GM21825 (cell line): ENCODE data around the gene CA12.

Source experiments
- ATAC-seq: cut with Tn5 transposase; IDR thresholded peaks from one replicate; pipeline ENCODE4 v1.9.1; 2021; ENCODE audit warnings: mild to moderate bottlenecking, moderate library complexity; ENCODE audit not compliant: unreplicated experiment

The CA12 gene

GRCh38 chr15:63277038-63277892, 104.4 kb downstream of the CA12 start, which contains the start of gene APH1B:
TSS of gene APH1B (plus strand) at chr15:63277605. CDS start at chr15:63277624, 19 bp downstream.
- ATAC-seq, result peak; percentile 69

- ATAC-seq, result no peak
These were observed 105.2 kb downstream of the CA12 start for GRCh38 chr15:63276342-63277037.

GRCh38 chr15:63274427-63274826, 107.2 kb downstream of the CA12 start:
- ATAC-seq, result no peak
